Progenitor cell of endocrine pancreas (in vitro differentiated cells): ENCODE data around the gene STIM1. TPM values are rescaled to one million over a fixed set of nuclear protein-coding genes. Genes with fewer than 3 reads are reported as not detected.

ENCODE experiments used
- DNase-seq: peaks from one replicate; pipeline ENCODE4 v3.0.0; 2021; ENCODE audit warnings: low spot score; ENCODE audit not compliant: unreplicated experiment
- H3K27ac Mint-ChIP-seq: 2 replicates; pipeline ENCODE4 v1.8.0; 2021; ENCODE audit warnings: mild to moderate bottlenecking, moderate library complexity, mixed read lengths
- H3K27me3 Mint-ChIP-seq: 2 replicates; pipeline ENCODE4 v1.8.0; 2021; ENCODE audit warnings: mixed read lengths
- H3K36me3 Mint-ChIP-seq: 2 replicates; pipeline ENCODE4 v1.8.0; 2022; ENCODE audit warnings: mixed read lengths; ENCODE audit not compliant: insufficient read depth
- H3K4me1 Mint-ChIP-seq: 2 replicates; pipeline ENCODE4 v1.8.0; 2021; ENCODE audit warnings: low read depth, mixed read lengths
- H3K4me3 Mint-ChIP-seq: 2 replicates; pipeline ENCODE4 v1.8.0; 2021; ENCODE audit warnings: low read depth, mild to moderate bottlenecking, moderate library complexity, mixed read lengths
- H3K9me3 Mint-ChIP-seq: 2 replicates; pipeline ENCODE4 v1.8.0; 2021; ENCODE audit warnings: low read depth, mixed read lengths
- CTCF ChIP-seq: fragments of 200-600 bp; sonication (generic); IDR thresholded peaks from one replicate; pipeline ENCODE4 v1.5.0; 2021; ENCODE audit warnings: antibody characterized with exemption, mild to moderate bottlenecking; ENCODE audit not compliant: unreplicated experiment
- total RNA-seq: library from RNA; stranded (reverse); gene quantifications from 2 replicates; pipeline ENCODE4 v1.2.1, GENCODE V29; 2021

Gene STIM1
- total RNA-seq, 1 donor from 2014 or later: 27.2 TPM

GRCh38 chr11:4022669-4023068 is 167.2 kb downstream of the STIM1 start:
- H3K4me3 Mint-ChIP-seq: no peak overlapping the region
- no peak for DNase-seq
- no peaks in the 10 kb centered on the region for H3K9me3 Mint-ChIP-seq
- no peaks in the 10 kb centered on the region for H3K27me3 Mint-ChIP-seq
- no peak for TF ChIP-seq CTCF
- no peaks in the 10 kb centered on the region for H3K4me1 Mint-ChIP-seq
- H3K27ac Mint-ChIP-seq: no peak overlapping the region
- H3K36me3 Mint-ChIP-seq: peaks cover 11% of the 10 kb centered on the region

GRCh38 chr11:4025248-4025966 is 169.9 kb downstream of the STIM1 start:
- Mint-ChIP-seq H3K9me3 (no peaks in the 10 kb centered on the region), H3K27me3 (no peaks in the 10 kb centered on the region), H3K27ac (peak overlapping the region; percentile 81), H3K36me3 (peaks cover 11% of the 10 kb centered on the region), H3K4me1 (no peaks in the 10 kb centered on the region), H3K4me3 (no peak overlapping the region)
- no peak for DNase-seq
- no peak for TF ChIP-seq CTCF

- Mint-ChIP-seq H3K9me3 (no peaks in the 10 kb centered on the region), H3K27me3 (no peaks in the 10 kb centered on the region), H3K4me1 (no peaks in the 10 kb centered on the region), H3K4me3 (no peak overlapping the region), H3K27ac (peak overlapping the region; percentile 81), H3K36me3 (peaks cover 11% of the 10 kb centered on the region)
- DNase-seq: no peak
- TF ChIP-seq CTCF: no peak
Measured at GRCh38 chr11:4025967-4026324, 170.5 kb downstream of the STIM1 start.

- Mint-ChIP-seq H3K36me3 (peaks cover 11% of the 10 kb centered on the region), H3K27ac (no peak overlapping the region), H3K27me3 (no peaks in the 10 kb centered on the region), H3K4me3 (no peak overlapping the region), H3K9me3 (no peaks in the 10 kb centered on the region), H3K4me1 (no peaks in the 10 kb centered on the region)
- TF ChIP-seq CTCF: no peak
- DNase-seq: no peak
Measured at GRCh38 chr11:4026389-4026788, 170.9 kb downstream of the STIM1 start.

- Mint-ChIP-seq H3K36me3 (peaks cover 12% of the 10 kb centered on the region), H3K9me3 (no peaks in the 10 kb centered on the region), H3K27ac (no peak overlapping the region), H3K4me1 (no peaks in the 10 kb centered on the region), H3K4me3 (no peak overlapping the region), H3K27me3 (no peaks in the 10 kb centered on the region)
- no peak for TF ChIP-seq CTCF
- DNase-seq: no peak
Measured at GRCh38 chr11:4027746-4028145, 172.3 kb downstream of the STIM1 start.
